Measurements from ENCODE around the gene SELENOO.

The SELENOO gene

GRCh38 chr22:50233223-50233622, 32.4 kb downstream of the SELENOO start:
- DNase-seq (ENCODE audit: low read depth, low spot score) = no peak

GRCh38 chr22:50236731-50237409, 36.1 kb downstream of the SELENOO start:
- peak; percentile 44 for DNase-seq (ENCODE audit: low read depth, low spot score)

GRCh38 chr22:50238755-50239154, 37.9 kb downstream of the SELENOO start:
- no peak for DNase-seq (ENCODE audit: low read depth, low spot score)

- no peak for DNase-seq (ENCODE audit: low read depth, low spot score)
Measured at GRCh38 chr22:50242406-50242949, 41.7 kb downstream of the SELENOO start.

- no peak for DNase-seq (ENCODE audit: low read depth, low spot score)
Measured at GRCh38 chr22:50243685-50244419, 43.0 kb downstream of the SELENOO start.

- DNase-seq (ENCODE audit: low read depth, low spot score) = peak; percentile 93
Measured at GRCh38 chr22:50244420-50245213, 43.8 kb downstream of the SELENOO start, which contains the start of gene TUBGCP6. TUBGCP6 (minus strand) TSS chr22:50245023; CDS start chr22:50244459, 564 bp downstream.

GRCh38 chr22:50245214-50246072, 44.6 kb downstream of the SELENOO start:
- DNase-seq (ENCODE audit: low read depth, low spot score) = no peak

- DNase-seq (ENCODE audit: low read depth, low spot score) = no peak
Measured at GRCh38 chr22:50246242-50247175, 45.7 kb downstream of the SELENOO start.

GRCh38 chr22:50247748-50248147, 46.9 kb downstream of the SELENOO start:
- DNase-seq (ENCODE audit: low read depth, low spot score) = peak; percentile 87

GRCh38 chr22:50248196-50249081, 47.6 kb downstream of the SELENOO start:
- DNase-seq (ENCODE audit: low read depth, low spot score) = no peak

GRCh38 chr22:50249341-50250248, 48.8 kb downstream of the SELENOO start:
- no peak for DNase-seq (ENCODE audit: low read depth, low spot score)

- no peak for DNase-seq (ENCODE audit: low read depth, low spot score)
Measured at GRCh38 chr22:50250249-50250554, 49.4 kb downstream of the SELENOO start.

GRCh38 chr22:50250555-50251476, 50.0 kb downstream of the SELENOO start, which contains the start of gene HDAC10:
HDAC10 (minus strand) TSS chr22:50251265; CDS start chr22:50251032, 233 bp downstream.
- peak; percentile 85 for DNase-seq (ENCODE audit: low read depth, low spot score)

GRCh38 chr22:50251477-50252081, 50.8 kb downstream of the SELENOO start:
- no peak for DNase-seq (ENCODE audit: low read depth, low spot score)

GRCh38 chr22:50252082-50253045, 51.6 kb downstream of the SELENOO start:
- DNase-seq (ENCODE audit: low read depth, low spot score) = peak; percentile 74
